Measurements from ENCODE around the gene TP53RK. TPM values are rescaled to one million over a fixed set of nuclear protein-coding genes. Genes with fewer than 3 reads are reported as not detected.

The TP53RK gene
- total RNA-seq, 1 experiment from 2014 or later: 20.6 TPM

DNA sequence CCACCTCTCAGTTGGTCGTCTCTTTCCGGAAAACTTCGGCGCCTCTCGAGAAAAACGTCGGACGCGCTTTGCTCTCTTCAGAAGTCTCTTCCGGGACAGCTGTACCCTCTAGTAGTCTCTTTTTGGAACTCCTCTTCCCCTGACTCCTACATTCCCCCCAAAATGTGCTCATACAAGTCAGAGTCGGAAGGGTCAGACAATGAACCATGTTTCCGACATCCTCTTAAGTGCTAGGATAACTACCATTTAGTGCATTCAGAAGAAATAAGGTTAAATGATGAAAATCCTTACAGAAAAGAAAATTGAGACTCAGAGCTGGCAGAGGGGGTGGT is 476 bp upstream of the TP53RK start:
- TF ChIP-seq EZH2 (IDR thresholded peaks at IDR 0.05; ENCODE audit: borderline replicate concordance, low read depth, low read length, poor library complexity, severe bottlenecking): no peak
- TF ChIP-seq, protein P1, sequence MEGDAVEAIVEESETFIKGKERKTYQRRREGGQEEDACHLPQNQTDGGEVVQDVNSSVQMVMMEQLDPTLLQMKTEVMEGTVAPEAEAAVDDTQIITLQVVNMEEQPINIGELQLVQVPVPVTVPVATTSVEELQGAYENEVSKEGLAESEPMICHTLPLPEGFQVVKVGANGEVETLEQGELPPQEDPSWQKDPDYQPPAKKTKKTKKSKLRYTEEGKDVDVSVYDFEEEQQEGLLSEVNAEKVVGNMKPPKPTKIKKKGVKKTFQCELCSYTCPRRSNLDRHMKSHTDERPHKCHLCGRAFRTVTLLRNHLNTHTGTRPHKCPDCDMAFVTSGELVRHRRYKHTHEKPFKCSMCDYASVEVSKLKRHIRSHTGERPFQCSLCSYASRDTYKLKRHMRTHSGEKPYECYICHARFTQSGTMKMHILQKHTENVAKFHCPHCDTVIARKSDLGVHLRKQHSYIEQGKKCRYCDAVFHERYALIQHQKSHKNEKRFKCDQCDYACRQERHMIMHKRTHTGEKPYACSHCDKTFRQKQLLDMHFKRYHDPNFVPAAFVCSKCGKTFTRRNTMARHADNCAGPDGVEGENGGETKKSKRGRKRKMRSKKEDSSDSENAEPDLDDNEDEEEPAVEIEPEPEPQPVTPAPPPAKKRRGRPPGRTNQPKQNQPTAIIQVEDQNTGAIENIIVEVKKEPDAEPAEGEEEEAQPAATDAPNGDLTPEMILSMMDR (conservative IDR thresholded peaks at IDR 0.05; ENCODE audit: low read depth, low read length): no peak
- no peaks in the 10 kb centered on the region for H3K27me3 ChIP-seq (replicated peaks; ENCODE audit: insufficient read depth, low read depth, low read length, poor library complexity)
- no peaks in the 10 kb centered on the region for H3K4me1 ChIP-seq (ENCODE audit: insufficient read depth, low read length, poor library complexity, severe bottlenecking)
- POLR2A ChIA-PET (ENCODE audit: low non-redundant PET): no interaction called here
- intact Hi-C loops (cut with micrococcal nuclease; ENCODE audit: unreplicated experiment): loop anchor here (10.0 kb wide), 1 partner anchor 555 kb away; no protein-coding TSS in a partner anchor
- H3K36me3 ChIP-seq (ENCODE audit: insufficient read depth, low read length, poor library complexity, severe bottlenecking): peaks cover 23% of the 10 kb centered on the region
- peak overlapping the region; percentile 23 for H3K27ac ChIP-seq (ENCODE audit: low read depth, low read length, poor library complexity, severe bottlenecking)
- H3K9me3 ChIP-seq (ENCODE audit: low read depth, low read length, poor library complexity, severe bottlenecking): no peaks in the 10 kb centered on the region
- CTCF ChIA-PET: no interaction called here
- peak overlapping the region; percentile 84 for H3K4me3 ChIP-seq (ENCODE audit: low read depth, low read length, poor library complexity, severe bottlenecking)
- no peak for DNase-seq (ENCODE audit: low spot score)
- BruUV-seq (replicated peaks): no TSS peak

DNA sequence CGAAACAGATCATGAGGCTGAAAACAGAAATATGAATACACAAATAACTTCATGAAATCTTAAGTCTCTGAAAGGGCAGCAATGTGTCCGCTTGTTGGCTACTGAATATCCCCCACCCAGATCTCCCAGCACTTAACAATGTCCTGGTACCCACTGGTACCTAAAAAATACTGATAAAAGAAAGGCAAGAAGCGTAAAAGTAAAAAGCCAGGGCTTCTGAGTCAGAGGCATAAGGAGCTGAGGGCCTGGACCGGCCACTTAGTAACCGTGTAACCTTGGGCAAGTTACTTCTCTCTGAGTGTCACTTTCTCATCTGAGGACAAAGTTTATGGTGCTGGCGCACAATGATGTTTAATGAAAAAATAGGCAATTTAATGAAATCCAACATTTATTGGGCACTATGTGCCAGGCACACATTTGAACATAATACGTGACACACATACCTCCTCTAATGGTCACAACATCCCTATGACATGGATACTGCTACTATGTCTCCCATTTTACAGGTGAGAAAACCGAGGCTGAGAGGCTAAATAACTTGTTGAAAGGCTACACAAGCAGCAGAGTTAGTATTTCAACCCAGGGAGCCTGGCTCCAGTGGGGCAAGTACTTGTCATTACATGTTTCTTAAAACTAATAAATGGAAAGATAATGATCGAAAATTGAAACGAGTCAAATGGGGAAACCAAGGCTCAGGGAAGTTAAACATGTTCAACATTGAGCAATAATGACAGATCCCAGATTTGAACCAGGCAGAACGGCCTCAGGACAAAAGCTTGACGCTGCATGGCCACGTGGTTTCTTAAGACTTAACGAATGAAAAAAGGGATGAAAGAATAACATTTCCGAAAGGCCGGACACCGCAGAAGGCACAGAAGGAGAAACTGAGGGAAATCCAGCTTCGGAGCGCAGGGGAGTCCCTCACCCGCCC is 828 bp downstream of the TP53RK start:
- no peaks in the 10 kb centered on the region for H3K9me3 ChIP-seq (ENCODE audit: low read depth, low read length, poor library complexity, severe bottlenecking)
- peak overlapping the region; percentile 96 for H3K27ac ChIP-seq (ENCODE audit: low read depth, low read length, poor library complexity, severe bottlenecking)
- intact Hi-C loops (cut with micrococcal nuclease; ENCODE audit: unreplicated experiment): loop anchor here (10.0 kb wide), 1 partner anchor 554 kb away; no protein-coding TSS in a partner anchor
- BruUV-seq (replicated peaks): TSS peak; percentile 38
- CTCF ChIA-PET: interaction anchor here (0.6 kb wide), 1 partner anchor 169 kb away, joined by 4 read pairs; no protein-coding TSS in a partner anchor
- TF ChIP-seq, protein P1 (conservative IDR thresholded peaks at IDR 0.05; ENCODE audit: low read depth, low read length): no peak
- no peak for TF ChIP-seq EZH2 (IDR thresholded peaks at IDR 0.05; ENCODE audit: borderline replicate concordance, low read depth, low read length, poor library complexity, severe bottlenecking)
- H3K36me3 ChIP-seq (ENCODE audit: insufficient read depth, low read length, poor library complexity, severe bottlenecking): peaks cover 24% of the 10 kb centered on the region
- peak; percentile 48 for DNase-seq (ENCODE audit: low spot score)
- H3K4me3 ChIP-seq (ENCODE audit: low read depth, low read length, poor library complexity, severe bottlenecking): peak overlapping the region; percentile 84
- POLR2A ChIA-PET (ENCODE audit: low non-redundant PET): no interaction called here
- no peaks in the 10 kb centered on the region for H3K27me3 ChIP-seq (replicated peaks; ENCODE audit: insufficient read depth, low read depth, low read length, poor library complexity)
- H3K4me1 ChIP-seq (ENCODE audit: insufficient read depth, low read length, poor library complexity, severe bottlenecking): peaks cover 4% of the 10 kb centered on the region

DNA sequence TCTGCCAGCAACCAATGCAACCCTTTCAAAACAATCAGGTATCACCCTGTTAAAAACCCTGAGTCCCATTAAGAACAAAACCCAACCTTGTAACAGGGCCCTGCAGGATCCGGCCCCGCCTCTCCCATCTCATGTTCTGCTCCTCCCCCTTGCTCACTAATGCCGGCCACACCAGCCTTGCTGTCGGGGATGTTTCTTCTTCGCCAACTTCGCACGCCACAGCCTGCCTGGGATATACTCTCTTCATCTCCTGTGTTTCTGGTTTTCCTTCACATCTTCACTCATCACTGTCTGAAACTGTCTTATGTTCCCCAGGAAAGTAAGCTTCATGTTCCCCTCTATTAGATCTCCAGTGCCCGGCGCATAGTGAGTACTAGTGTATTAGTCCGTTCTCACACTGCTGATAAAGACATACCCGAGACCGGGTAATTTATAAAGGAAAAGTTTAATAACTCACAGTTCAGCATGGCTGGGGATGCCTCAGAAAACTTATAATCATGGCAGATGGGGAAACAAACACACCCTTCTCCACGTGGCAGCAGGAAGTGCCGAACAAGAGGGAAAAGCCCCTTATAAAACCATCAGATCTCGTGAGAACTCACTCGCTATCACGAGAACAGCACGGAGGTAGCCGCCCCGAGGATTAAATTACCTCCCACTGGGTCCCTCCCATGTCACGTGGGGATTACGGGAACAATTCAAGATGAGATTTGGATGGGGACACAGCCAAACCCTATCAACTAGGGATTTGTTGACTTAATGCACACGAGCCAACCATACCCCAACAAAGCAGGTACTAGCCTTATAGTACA is 5.1 kb downstream of the TP53RK start:
- BruUV-seq (replicated peaks): no TSS peak
- TF ChIP-seq, protein P1 (conservative IDR thresholded peaks at IDR 0.05; ENCODE audit: low read depth, low read length): no peak
- TF ChIP-seq EZH2 (IDR thresholded peaks at IDR 0.05; ENCODE audit: borderline replicate concordance, low read depth, low read length, poor library complexity, severe bottlenecking): no peak
- no peak overlapping the region for H3K27ac ChIP-seq (ENCODE audit: low read depth, low read length, poor library complexity, severe bottlenecking)
- CTCF ChIA-PET: no interaction called here
- H3K4me1 ChIP-seq (ENCODE audit: insufficient read depth, low read length, poor library complexity, severe bottlenecking): peaks cover 4% of the 10 kb centered on the region
- H3K9me3 ChIP-seq (ENCODE audit: low read depth, low read length, poor library complexity, severe bottlenecking): no peaks in the 10 kb centered on the region
- H3K36me3 ChIP-seq (ENCODE audit: insufficient read depth, low read length, poor library complexity, severe bottlenecking): peaks cover 28% of the 10 kb centered on the region
- H3K4me3 ChIP-seq (ENCODE audit: low read depth, low read length, poor library complexity, severe bottlenecking): no peak overlapping the region
- H3K27me3 ChIP-seq (replicated peaks; ENCODE audit: insufficient read depth, low read depth, low read length, poor library complexity): no peaks in the 10 kb centered on the region
- intact Hi-C loops (cut with micrococcal nuclease; ENCODE audit: unreplicated experiment): loop anchor here (10.0 kb wide), 1 partner anchor 549 kb away; no protein-coding TSS in a partner anchor
- POLR2A ChIA-PET (ENCODE audit: low non-redundant PET): no interaction called here
- peak; percentile 20 for DNase-seq (ENCODE audit: low spot score)
